Middle frontal gyrus (tissue), 1 donor: Measurements from ENCODE around the gene ZRSR2.
A peak's percentile ranks its signal among the peaks of the same experiment; 100 is the strongest.
"Not testable (repeated sequence)": the region's sequence is repeated elsewhere in the genome, so short reads cannot be mapped to it uniquely, and the experiment has no call there.

Source experiments
- DNase-seq: peaks from one replicate; pipeline ENCODE4 v3.0.0-alpha.2; 2015; ENCODE audit warnings: low spot score; ENCODE audit errors: extremely low spot score

Gene ZRSR2, protein sequence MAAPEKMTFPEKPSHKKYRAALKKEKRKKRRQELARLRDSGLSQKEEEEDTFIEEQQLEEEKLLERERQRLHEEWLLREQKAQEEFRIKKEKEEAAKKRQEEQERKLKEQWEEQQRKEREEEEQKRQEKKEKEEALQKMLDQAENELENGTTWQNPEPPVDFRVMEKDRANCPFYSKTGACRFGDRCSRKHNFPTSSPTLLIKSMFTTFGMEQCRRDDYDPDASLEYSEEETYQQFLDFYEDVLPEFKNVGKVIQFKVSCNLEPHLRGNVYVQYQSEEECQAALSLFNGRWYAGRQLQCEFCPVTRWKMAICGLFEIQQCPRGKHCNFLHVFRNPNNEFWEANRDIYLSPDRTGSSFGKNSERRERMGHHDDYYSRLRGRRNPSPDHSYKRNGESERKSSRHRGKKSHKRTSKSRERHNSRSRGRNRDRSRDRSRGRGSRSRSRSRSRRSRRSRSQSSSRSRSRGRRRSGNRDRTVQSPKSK

DNA sequence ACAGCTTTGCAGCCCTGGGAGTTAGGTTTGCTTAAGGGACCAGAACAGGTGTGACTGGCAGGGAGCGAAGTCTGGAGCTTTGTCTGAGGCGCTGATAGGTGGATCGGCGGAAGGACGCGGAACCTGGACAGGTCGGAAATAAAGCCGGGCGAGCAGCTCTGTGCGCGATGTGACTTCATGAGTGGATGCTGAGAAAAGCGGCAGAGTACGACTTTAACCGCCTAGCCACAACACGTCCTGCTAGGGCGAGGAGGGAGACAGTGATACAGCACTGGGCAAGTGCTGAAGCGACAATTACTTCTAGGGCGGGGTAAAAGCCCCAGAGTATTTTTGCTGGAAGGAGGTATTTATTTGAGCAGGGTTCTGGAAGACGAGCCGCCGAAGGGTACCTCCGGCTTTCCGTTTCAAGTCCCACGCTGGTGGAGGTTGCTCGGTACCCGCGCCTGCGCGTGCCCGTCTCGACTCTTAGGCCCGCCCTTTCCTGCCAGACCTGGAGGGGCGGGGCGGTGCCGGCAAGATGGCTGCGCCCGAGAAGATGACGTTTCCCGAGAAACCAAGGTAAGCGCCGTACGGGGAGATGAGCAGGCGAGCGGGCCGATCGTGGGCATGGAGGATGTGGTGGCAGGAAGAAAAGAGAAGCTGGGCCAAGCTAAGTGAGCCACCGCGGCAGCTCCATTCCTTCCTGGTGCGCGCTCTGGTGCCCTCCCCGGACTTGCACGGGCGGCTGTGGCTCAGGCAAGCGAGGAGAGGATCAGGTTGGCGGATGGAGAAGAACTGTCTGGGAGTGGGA, at the start of gene ZRSR2:
Gene ZRSR2, plus strand, starts transcription at position 506 of the 790 bp plus-strand sequence. Its CDS starts 12 bp downstream, at position 518.
- DNase-seq = peak; percentile 31

DNA sequence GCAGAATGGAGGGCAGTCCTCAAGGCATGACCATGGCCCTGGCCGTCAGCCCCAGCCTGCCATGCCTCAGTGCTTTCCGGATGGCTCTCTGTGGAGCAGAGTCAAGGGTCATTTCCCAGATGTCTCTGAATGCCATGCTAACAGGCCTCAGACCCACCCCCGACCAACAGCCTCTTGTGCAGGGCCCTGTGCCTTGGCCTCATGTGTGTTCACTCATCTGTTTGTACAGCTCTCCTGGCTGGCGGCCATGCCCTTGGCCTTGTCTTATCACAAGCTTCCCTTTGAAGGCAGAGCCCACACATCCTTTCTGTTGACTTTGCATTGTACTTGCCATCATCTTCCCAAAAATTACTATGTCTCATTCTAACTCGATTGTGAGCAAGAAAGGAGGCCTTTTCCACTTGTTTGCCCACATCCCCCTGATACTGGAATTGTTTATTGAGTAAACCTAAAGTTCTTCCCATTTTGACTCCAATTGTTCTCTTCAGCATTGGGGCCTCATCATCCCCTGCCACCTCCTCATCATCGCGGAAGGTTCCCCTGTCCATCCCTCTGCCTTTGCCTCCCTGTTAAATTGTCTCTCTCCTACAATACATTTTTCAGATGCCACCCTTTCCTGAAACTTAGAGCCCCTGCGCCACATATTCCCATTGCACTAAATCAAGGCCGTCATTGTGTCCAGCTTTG, 46.0 kb upstream of the ZRSR2 start:
- DNase-seq = no peak

DNA sequence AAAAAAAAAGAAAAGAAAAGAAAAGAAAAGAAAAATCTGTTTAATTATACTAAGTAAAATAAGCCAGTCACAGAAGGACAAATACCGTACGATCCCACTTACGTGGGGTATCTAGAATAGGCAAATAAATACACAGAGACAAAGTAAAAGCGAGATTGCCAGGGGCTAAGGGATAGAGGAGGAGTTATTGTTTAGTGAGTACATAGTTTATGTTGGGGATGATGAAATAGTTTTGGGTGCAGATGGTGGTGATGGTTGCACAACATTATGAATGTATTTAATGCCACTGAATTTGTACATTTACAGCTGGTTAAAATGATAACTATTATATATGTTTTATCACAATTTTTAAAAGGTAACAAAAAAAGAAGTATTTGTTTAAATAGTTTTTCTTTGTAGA, 45.1 kb upstream of the ZRSR2 start:
- no peak for DNase-seq

DNA sequence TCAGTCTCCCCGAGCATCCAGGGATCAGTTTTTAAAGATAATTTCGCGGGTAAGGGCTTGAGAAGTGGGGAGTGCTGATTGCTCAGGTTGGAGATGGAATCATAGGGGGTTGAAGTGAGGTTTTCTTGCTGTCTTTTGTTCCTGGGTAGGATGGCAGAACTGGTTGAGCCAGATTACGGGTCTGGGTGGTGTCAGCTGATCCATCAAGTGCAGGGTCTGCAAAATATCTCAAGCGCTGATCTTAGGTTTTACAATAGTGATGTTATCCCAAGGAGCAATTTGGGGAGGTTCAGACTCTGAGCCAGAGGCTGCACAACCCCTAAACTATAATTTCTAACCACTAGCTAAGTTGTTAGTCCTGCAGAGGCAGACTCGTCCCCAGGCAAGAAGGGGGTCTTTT, 43.6 kb upstream of the ZRSR2 start:
- DNase-seq = not testable (repeated sequence)

DNA sequence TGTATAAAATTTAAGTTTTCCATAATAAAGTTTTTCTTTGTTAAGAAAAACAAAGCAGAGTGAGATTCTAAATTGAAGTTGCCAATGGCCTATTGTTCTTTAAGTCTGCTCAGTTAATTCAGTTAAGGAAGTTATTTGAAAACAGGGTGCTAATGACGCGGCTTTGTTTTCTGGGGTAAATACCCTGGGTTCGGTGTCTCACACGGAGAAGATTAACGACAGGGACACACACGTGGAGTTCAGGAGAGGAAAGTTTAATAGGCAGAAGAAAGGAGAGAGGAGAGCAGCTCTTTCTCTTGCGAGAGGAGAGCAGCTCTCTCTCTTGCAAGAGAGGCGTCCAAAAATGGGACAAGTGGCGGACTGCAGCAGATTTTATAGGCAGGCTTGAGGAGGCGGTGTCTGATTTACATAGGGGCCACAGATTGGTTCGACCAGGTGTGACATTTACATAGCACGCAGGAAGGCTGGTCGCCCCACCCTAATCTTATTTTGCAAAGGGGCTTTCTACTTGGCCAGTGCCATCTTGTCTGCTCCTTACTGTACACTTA, 42.6 kb upstream of the ZRSR2 start:
- no peak for DNase-seq

DNA sequence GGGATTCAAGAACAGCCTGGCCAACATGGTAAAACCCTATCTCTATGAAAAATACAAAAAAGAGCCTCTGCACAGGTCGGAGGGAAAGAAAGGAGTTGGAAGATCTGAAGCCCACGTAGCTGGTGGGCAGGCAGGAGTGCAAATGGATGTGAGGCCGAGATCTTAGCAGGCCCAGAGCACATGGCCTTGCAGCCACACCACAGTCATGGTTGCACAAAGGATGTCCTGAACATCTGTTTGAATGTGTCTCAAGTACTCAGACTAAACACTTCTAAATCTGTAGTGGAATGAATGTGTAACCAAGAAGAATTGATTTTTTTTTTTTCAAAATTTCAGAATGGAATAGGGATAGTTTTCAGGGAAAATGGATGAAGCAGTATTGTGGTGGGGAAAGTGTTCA, 41.4 kb upstream of the ZRSR2 start:
- DNase-seq = no peak

DNA sequence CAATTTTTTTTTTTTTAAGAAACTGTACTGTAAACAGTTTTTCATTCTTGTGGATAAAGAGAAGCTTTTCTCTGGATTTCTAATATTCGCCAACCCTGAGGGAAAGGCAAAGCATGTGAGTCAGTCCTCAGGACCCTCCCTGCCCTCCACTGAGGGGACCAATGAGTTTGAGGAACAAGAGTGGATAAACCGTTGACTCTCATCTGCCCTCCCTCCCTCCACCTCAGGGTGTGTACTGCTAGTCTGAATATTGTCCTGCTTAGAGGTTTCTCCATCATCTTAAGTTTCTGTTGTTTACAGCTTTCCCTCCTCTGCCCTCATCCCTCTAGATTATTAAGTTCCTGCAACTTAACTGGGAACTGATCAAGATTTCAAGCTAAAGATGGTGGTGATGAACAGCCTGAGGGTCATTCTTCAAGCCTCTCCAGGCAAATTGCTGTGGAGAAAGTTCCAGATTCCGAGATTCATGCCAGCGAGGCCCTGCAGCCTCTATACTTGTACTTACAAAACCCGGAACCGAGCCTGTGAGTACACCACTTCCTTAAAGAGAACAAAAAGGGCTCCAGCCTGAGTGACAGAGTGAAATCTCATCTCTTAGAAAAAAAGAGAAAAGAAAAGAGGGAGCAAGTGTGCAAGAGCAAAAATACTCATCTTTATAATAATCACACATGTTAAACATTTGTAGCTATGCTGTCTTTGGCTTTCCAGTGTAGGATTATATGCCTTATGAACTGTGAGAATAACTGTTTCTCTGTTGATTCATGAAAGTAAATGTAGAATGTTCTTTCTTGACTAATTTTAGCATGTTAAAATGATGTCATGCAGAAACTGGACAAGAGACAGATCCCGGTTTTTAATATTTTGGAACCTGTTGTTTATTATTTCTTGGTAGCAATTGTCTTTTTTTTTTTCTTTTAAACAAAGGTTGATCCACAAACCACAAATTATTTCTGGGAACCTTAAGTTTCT, 40.4 kb upstream of the ZRSR2 start:
- no peak for DNase-seq

DNA sequence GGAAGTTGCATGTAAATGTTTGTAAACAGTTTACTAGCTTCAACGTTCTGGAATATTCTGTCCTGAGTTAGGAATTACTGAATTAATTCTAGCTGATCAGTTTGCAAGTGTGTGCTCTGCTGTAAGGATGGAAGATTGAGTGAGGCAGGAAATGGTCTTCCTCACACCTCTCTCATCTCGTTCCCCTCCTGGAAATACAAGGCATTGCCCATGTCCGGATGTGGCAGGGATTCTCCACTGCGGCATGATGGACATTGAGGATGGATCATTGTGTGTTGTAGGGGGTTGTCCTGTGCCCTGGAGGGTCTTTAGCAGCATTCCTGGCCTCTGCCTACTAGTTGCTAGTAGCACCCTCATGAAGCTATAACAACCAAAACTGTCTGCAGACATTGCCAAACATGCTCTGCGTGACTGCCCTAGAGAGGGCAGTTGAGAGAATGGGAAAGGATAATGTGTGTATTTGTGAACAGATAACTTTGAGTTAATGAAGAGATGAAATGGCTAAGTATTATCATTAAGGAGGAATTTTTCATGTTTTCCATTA, 39.6 kb upstream of the ZRSR2 start:
- no peak for DNase-seq

DNA sequence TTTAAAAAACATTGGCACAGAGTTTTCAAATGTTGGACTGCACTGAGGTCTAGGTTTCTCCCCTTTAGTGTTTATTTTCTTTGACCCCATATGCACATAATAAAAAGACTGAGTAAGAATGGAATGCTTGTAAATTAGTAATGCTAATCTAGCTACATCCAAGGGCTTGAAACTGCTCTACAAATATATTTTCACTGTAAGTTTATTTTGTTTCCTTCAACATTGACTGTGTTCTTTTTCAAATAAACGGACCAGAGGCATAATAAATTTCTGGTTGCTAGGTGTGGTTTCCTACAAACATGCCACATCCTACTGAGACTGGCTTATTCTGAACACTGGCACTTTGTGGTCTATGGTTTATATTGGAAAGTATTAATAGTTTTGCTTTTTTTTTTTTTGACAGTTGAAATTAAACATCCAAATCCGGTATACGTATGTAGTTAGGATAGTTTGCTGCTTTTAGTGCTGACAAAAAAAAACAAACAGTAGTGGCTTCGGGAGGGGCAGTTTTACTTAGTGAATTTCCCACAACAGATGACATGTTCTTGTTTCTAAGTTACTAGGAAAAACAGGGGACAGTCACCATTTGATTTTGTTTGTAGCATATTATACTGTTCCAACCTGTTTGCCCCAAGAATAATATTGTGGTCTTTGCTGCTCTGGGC, 39.0 kb upstream of the ZRSR2 start:
- no peak for DNase-seq

DNA sequence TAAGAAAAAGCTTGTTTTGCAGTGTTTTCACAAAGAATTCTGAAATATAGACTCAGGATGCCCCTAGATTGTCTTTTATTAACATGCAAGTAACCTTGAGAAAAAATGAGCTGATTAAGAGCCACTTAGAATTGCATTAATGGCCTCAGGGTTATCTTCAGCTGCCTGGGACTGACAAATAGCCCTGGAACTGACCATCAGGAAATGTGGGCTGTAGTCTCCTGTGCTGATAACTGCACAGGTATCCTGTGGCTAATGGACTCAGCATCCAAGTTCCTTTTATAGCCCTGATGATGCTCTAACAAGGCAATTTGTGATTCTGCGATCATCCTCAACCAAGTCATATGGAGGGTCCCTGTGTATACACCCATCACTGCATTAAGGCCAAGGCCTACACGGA, 35.2 kb upstream of the ZRSR2 start:
- no peak for DNase-seq

DNA sequence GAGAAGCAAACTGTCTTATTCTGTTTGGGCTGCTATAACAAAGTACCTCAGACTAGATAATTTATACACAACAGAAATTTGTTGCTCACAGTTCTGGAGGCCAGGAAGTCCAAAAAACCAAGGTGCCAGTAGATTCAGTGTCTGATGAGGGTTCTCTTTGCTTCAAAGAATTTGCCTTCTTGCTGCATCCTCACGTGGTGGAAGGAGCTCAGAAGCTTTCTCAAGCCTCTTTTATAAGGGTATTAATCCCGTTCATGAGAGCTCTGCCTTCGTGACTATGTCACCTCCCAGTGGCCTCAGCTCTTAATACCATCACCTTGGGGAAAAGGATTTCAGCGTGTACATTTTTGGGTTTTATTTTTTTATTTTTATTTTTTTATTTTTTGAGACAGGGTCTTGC, 32.1 kb upstream of the ZRSR2 start:
- no peak for DNase-seq

DNA sequence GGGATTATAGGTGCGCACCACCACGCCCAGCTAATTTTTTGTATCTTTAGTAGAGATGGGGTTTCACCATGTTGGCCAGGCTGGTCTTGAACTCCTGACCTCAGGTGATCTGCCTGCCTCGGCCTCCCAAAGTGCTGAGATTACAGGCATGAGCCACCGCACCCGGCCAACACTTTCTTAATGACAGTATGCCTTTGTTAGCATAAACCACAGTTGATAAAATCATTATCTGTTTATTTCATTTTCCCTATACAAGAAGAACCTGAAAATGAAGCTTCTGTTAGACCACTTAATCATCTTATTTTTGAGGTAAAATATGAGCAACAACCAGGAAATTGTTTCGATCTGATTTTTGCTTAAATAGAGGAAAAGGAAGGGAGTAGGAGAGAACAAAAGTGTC, 30.4 kb upstream of the ZRSR2 start:
- not testable (repeated sequence) for DNase-seq

DNA sequence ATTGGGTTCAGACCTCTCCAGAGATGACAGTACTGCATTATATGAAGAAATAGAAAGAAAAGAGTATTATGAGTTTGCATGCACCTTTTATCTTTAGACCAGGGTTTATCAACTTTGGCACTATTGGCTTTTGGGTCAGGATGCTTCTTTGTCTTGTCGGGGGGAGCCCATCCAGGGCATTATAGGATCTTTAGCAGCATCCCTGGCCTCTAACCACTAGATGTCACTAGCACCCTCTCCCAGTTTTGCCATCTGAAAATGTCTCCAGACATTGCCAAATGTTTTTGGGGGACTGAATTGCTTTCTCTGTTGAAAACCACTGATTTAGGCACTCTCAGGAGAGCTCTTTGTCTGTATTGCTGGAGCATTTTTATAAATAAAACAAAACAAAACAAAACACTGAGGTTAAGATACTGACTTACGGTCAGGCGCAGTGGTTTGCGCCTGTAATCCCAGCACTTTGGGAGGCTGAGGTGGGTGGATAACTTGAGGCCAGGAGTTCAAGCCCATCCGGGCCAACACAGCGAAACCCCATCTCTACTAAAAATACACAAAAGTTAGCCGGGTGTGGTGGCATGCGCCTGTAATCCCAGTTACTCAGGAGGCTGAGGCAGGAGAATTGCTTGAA, 28.6 kb upstream of the ZRSR2 start:
- DNase-seq = no peak

DNA sequence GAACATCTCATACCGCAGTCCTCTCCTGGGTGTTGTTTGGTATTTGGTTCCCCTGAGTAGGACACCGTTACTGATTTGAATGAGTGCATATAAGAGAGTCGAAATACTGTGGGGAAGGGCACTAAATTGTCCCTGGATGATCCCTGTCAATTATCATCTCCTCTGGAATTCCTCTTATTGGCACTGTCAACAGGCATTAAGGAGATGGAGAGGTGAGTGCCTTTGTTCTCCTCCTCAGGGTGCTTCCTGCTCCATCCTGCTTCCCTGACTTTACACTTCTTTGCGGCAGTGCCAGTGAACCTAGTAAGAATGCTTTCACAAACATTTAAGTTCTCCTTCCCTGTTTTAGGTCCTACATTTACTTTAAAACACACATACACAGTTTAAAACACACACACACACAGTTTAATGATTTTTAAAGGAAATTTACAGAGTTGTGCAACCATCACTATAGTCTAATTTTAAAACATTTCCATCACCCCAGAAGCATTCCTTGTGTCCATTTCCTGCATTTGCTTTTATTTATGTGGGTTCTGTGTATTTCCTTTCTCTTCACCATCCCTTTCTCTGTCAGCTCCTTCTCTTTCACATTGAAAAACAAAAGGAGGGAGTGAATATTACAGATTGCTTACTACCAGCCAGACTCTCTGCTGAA, 20.9 kb upstream of the ZRSR2 start:
- DNase-seq = no peak

DNA sequence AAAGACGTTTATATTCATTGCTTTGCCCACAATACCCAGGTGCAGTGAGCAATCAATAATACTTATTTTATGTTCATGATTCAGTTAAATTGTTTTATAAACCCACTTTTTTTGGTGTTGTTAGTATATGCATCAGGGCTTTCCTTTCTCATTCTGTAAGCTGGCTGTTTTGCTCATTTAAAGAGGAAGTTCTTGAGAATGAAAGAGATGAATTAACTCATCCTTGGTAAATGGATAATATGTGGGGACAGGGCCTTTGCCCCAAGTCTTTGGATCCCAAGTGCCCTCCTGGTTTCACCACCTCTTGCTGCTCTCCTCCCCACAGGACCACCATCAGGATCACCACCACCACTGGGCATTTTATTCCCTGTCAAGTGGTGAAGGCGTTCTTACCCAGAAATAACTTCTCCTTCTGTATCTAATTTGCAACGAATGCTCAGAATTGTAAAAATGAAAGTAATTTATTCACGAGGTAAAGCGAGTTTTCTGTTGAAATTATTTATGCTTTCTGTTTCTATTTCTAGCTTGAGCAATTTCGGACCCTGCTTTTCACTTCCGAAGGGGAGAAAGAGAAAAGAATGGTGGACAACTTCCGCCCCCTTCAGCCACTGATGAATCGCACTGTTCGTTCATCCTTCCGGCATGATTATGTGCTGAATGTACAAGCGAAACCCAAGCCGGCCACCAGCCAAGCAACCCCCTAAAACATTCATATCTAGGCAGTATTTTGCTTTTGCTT, 8.2 kb upstream of the ZRSR2 start:
- no peak for DNase-seq

DNA sequence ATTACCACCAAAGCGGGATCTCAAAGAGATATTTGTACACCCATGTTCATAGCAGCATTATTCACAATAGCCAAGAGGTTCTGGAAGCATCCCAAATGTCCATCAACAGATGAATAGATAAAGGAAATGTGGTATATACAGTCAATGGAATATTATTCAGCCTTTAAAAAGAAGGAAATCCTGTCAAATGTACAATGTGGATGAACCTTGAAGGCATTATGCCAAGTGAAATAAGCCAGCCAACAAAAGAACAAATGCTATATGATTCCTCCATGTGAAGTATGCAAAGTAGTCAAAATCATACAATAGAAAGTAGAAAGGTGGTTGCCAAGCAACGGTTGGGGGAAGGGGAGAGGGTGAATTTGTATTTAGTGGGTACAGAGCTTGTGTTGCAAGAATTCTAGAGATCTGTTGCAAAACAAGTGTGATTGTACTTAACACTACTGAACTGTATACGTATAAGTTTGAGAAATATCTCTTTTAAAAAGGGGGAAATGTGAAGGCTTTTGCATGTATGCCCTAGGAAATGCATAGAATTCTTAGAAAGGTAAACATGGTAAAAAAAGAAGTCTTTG, 5.0 kb upstream of the ZRSR2 start:
- DNase-seq = no peak

DNA sequence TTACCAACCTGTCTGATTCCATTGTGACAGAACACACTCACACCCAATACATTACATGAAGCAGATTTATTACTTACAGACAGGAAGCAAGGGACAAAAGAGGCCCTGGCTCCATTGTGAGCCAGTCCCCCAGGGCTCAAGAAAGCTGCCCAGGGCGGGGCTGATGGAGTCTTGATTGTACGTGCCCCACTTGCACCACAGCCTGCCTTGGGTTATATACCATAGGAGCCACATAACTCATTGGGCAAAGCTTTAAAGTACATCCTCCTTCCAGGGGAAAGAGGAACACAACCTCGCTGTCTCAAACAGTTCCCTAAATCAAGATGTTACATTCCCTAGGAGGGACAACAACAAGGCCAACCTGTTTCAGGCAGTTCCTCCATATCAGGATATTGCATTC, 3.4 kb upstream of the ZRSR2 start:
- no peak for DNase-seq
